CD8-positive, alpha-beta memory T cell (primary cell): ENCODE measurements around the gene C3orf22. TPM values are rescaled to one million over a fixed set of nuclear protein-coding genes. Genes with fewer than 3 reads are reported as not detected.

Experiments
- CTCF ChIA-PET: fragments of 350-600 bp; sonication (Branson Sonifier 250); formaldehyde crosslinking; loops from one replicate; lab custom pipeline; 2021; ENCODE audit warnings: antibody characterized with exemption; lab: Charles Lee
- POLR2A ChIA-PET: fragments of 350-600 bp; sonication (Branson Sonifier 250); formaldehyde crosslinking; loops from one replicate; lab custom pipeline; 2021; ENCODE audit warnings: antibody characterized with exemption; lab: Charles Lee
- DNase-seq, 5 donors: peaks; one replicate each; pipeline versions ENCODE4 v3.0.0 to v3.0.0-alpha.2; 2020 to 2022; ENCODE audit warnings: mixed read lengths in 1 of 5
- H3K27ac ChIP-seq: one replicate; pipeline ENCODE4 v1.7.0; 2013; ENCODE audit warnings: low read depth, mild to moderate bottlenecking, low read length, moderate library complexity
- H3K27me3 ChIP-seq: 2 replicates; pipeline ENCODE4 v1.7.0; 2013; ENCODE audit warnings: low read length, mild to moderate bottlenecking; ENCODE audit not compliant: insufficient read depth, poor library complexity, severe bottlenecking
- H3K36me3 ChIP-seq: 2 replicates; pipeline ENCODE4 v1.7.0; 2013; ENCODE audit warnings: mild to moderate bottlenecking, low read length, moderate library complexity; ENCODE audit not compliant: insufficient read depth
- H3K4me1 ChIP-seq: 2 replicates; pipeline ENCODE4 v1.7.0; 2013; ENCODE audit warnings: mild to moderate bottlenecking, low read length, moderate library complexity; ENCODE audit not compliant: insufficient read depth
- H3K4me3 ChIP-seq: 2 replicates; pipeline ENCODE4 v1.7.0; 2013; ENCODE audit warnings: mild to moderate bottlenecking, low read length
- H3K9me3 ChIP-seq: 2 replicates; pipeline ENCODE4 v1.7.0; 2013; ENCODE audit warnings: mild to moderate bottlenecking, low read length
- H3K27ac Mint-ChIP-seq, 8 donors: one replicate each; pipeline ENCODE4 v1.8.0; 2020 to 2021; ENCODE audit warnings: mixed read lengths in 8 of 8, mild to moderate bottlenecking in 6 of 8, inconsistent platforms in 3 of 8, moderate library complexity in 3 of 8
- H3K27me3 Mint-ChIP-seq, 2 donors: one replicate each; pipeline ENCODE4 v1.8.0; 2020 to 2021; ENCODE audit warnings: mixed read lengths in 2 of 2, mild to moderate bottlenecking in 1 of 2, moderate library complexity in 1 of 2
- H3K36me3 Mint-ChIP-seq, 3 donors: one replicate each; pipeline ENCODE4 v1.8.0; 2020 to 2021; ENCODE audit warnings: mixed read lengths in 3 of 3, inconsistent platforms in 1 of 3, mild to moderate bottlenecking in 1 of 3
- H3K4me1 Mint-ChIP-seq, 3 donors: one replicate each; pipeline ENCODE4 v1.8.0; 2020 to 2021; ENCODE audit warnings: mixed read lengths in 3 of 3, inconsistent platforms in 1 of 3, mild to moderate bottlenecking in 1 of 3
- H3K4me3 Mint-ChIP-seq, 7 donors: one replicate each; pipeline ENCODE4 v1.8.0; 2020 to 2021; ENCODE audit warnings: mixed read lengths in 7 of 7, mild to moderate bottlenecking in 6 of 7, moderate library complexity in 4 of 7, inconsistent platforms in 2 of 7
- H3K9me3 Mint-ChIP-seq, 5 donors: one replicate each; pipeline ENCODE4 v1.8.0; 2020 to 2022; ENCODE audit warnings: mixed read lengths in 5 of 5, mild to moderate bottlenecking in 3 of 5, moderate library complexity in 2 of 5, inconsistent platforms in 1 of 5
- polyA plus RNA-seq: library from polyadenylated mRNA; unstranded; fragments of 300-500 nt; fragmentation: Illumina TruSeq; gene quantifications from one replicate; pipeline ENCODE4 v1.2.3, GENCODE V29; 2021
- total RNA-seq, 2 experiments: library from RNA; stranded (reverse); gene quantifications; one replicate each; pipeline ENCODE4 v1.2.3, GENCODE V29; 2021

C3orf22 gene
- total and polyA plus RNA-seq, 3 experiments from 2014 or later = not detected

- no peak overlapping the region for H3K4me3 ChIP-seq
- no peak overlapping the region for H3K4me3 Mint-ChIP-seq
These were observed 32.7 kb downstream of the C3orf22 start for GRCh38 chr3:126525853-126526667.

GRCh38 chr3:126525091-126525852 lies 33.5 kb downstream of the C3orf22 start:
- no peak for DNase-seq
- H3K4me1 Mint-ChIP-seq = peaks cover 0 to 2% (median 0%) of the 10 kb centered on the region in 3 donors
- no peaks in the 10 kb centered on the region for H3K36me3 Mint-ChIP-seq
- CTCF ChIA-PET = no interaction called here
- no peak overlapping the region for H3K27ac Mint-ChIP-seq
- H3K9me3 ChIP-seq = no peaks in the 10 kb centered on the region
- H3K27me3 Mint-ChIP-seq = peaks cover 13 to 20% of the 10 kb centered on the region in 2 donors
- peaks cover 3% of the 10 kb centered on the region for H3K27me3 ChIP-seq
- H3K36me3 ChIP-seq = no peaks in the 10 kb centered on the region
- no peaks in the 10 kb centered on the region for H3K9me3 Mint-ChIP-seq
- no peak overlapping the region for H3K4me3 ChIP-seq
- H3K4me1 ChIP-seq = no peaks in the 10 kb centered on the region
- POLR2A ChIA-PET = no interaction called here
- no peak overlapping the region for H3K4me3 Mint-ChIP-seq
- no peak overlapping the region for H3K27ac ChIP-seq

More at GRCh38 chr3:126525853-126526667, 32.7 kb downstream of the C3orf22 start:
- CTCF ChIA-PET = no interaction called here
- no peak for DNase-seq
- Histone ChIP-seq H3K9me3 (no peaks in the 10 kb centered on the region), H3K27me3 (peaks cover 3% of the 10 kb centered on the region), H3K36me3 (no peaks in the 10 kb centered on the region), H3K4me1 (no peaks in the 10 kb centered on the region), H3K27ac (no peak overlapping the region)
- Mint-ChIP-seq H3K4me1 (peaks cover 0 to 2% (median 0%) of the 10 kb centered on the region in 3 donors), H3K36me3 (no peaks in the 10 kb centered on the region), H3K9me3 (no peaks in the 10 kb centered on the region), H3K27me3 (peaks cover 13 to 20% of the 10 kb centered on the region in 2 donors), H3K27ac (no peak overlapping the region)
- POLR2A ChIA-PET = no interaction called here

- Histone ChIP-seq H3K9me3 (no peaks in the 10 kb centered on the region), H3K4me1 (no peaks in the 10 kb centered on the region), H3K4me3 (no peak overlapping the region), H3K27ac (no peak overlapping the region), H3K36me3 (no peaks in the 10 kb centered on the region), H3K27me3 (peaks cover 3% of the 10 kb centered on the region)
- Mint-ChIP-seq H3K4me3 (no peak overlapping the region), H3K27me3 (peaks cover 13 to 20% of the 10 kb centered on the region in 2 donors), H3K27ac (no peak overlapping the region), H3K9me3 (no peaks in the 10 kb centered on the region), H3K4me1 (peaks cover 0 to 2% (median 0%) of the 10 kb centered on the region in 3 donors), H3K36me3 (no peaks in the 10 kb centered on the region)
- POLR2A ChIA-PET = no interaction called here
- CTCF ChIA-PET = no interaction called here
- DNase-seq = no peak
These were observed 34.2 kb downstream of the C3orf22 start for GRCh38 chr3:126524429-126524988.

GRCh38 chr3:126523745-126524428 lies 34.8 kb downstream of the C3orf22 start, which contains the start of gene CHST13:
CHST13 (plus strand) TSS chr3:126524155; CDS start chr3:126524333, 178 bp downstream.
- Mint-ChIP-seq H3K27ac (no peak within 1 kb of the TSS), H3K9me3 (no peaks in the 10 kb centered on the region), H3K4me1 (peaks cover 0 to 2% (median 0%) of the 10 kb centered on the region in 3 donors), H3K27me3 (peaks cover 11 to 20% of the 10 kb centered on the region in 2 donors), H3K4me3 (no peak within 1 kb of the TSS), H3K36me3 (no peaks in the 10 kb centered on the region)
- H3K27ac ChIP-seq = no peak within 1 kb of the TSS
- ChIA-PET CTCF (interaction anchor here (0.9 to 1.6 kb wide), 2 partner anchors 1024 to 1025 kb away, joined by 3 to 7 read pairs; no protein-coding TSS in a partner anchor), POLR2A (no interaction called here)
- H3K9me3 ChIP-seq = no peaks in the 10 kb centered on the region
- H3K4me3 ChIP-seq = no peak within 1 kb of the TSS
- H3K36me3 ChIP-seq = no peaks in the 10 kb centered on the region
- H3K4me1 ChIP-seq = no peaks in the 10 kb centered on the region
- H3K27me3 ChIP-seq = peaks cover 3% of the 10 kb centered on the region
- no peak for DNase-seq

- H3K27me3 Mint-ChIP-seq = peaks cover 11 to 20% of the 10 kb centered on the region in 2 donors
- CTCF ChIA-PET = interaction anchor here (0.6 to 2.6 kb wide), 10 partner anchors 8 to 1025 kb away, joined by 3 to 14 read pairs (median 4); no protein-coding TSS in a partner anchor
- H3K27me3 ChIP-seq = peaks cover 3% of the 10 kb centered on the region
- H3K4me3 Mint-ChIP-seq = no peak overlapping the region
- H3K4me3 ChIP-seq = no peak overlapping the region
- H3K36me3 Mint-ChIP-seq = no peaks in the 10 kb centered on the region
- no peaks in the 10 kb centered on the region for H3K36me3 ChIP-seq
- H3K4me1 ChIP-seq = no peaks in the 10 kb centered on the region
- no peak overlapping the region for H3K27ac ChIP-seq
- H3K27ac Mint-ChIP-seq = no peak overlapping the region
- peak in 4 of 5 donors; percentile 13 to 63 (median 24) for DNase-seq
- peaks cover 0 to 2% (median 0%) of the 10 kb centered on the region in 3 donors for H3K4me1 Mint-ChIP-seq
- POLR2A ChIA-PET = no interaction called here
- H3K9me3 Mint-ChIP-seq = no peaks in the 10 kb centered on the region
- H3K9me3 ChIP-seq = no peaks in the 10 kb centered on the region
These were observed 36.4 kb downstream of the C3orf22 start for GRCh38 chr3:126522363-126522788.

- H3K36me3 ChIP-seq = no peaks in the 10 kb centered on the region
- peaks cover 3% of the 10 kb centered on the region for H3K27me3 ChIP-seq
- ChIA-PET POLR2A (no interaction called here), CTCF (interaction anchor here (1.3 to 2.6 kb wide), 3 partner anchors 9 to 1025 kb away, joined by 3 to 14 read pairs (median 4); no protein-coding TSS in a partner anchor)
- Mint-ChIP-seq H3K9me3 (no peaks in the 10 kb centered on the region), H3K4me1 (peaks cover 0 to 2% (median 0%) of the 10 kb centered on the region in 3 donors), H3K36me3 (no peaks in the 10 kb centered on the region), H3K27me3 (peaks cover 11 to 23% of the 10 kb centered on the region in 2 donors), H3K4me3 (no peak overlapping the region), H3K27ac (peak overlapping the region in 1 of 8 donors; percentile 89)
- H3K4me3 ChIP-seq = no peak overlapping the region
- no peaks in the 10 kb centered on the region for H3K9me3 ChIP-seq
- H3K4me1 ChIP-seq = no peaks in the 10 kb centered on the region
- DNase-seq = no peak
- H3K27ac ChIP-seq = no peak overlapping the region
These were observed 37.4 kb downstream of the C3orf22 start for GRCh38 chr3:126521122-126521891.
